GM12801 (cell line): Measurements from ENCODE around the gene TMEM108.

Source experiments
- CTCF ChIP-seq: IDR thresholded peaks from one replicate; pipeline ENCODE4 v1.5.1; 2011; ENCODE audit warnings: control low read depth; ENCODE audit not compliant: insufficient read length; ENCODE audit errors: extremely low read depth

Gene TMEM108

GRCh38 chr3:133258358-133258757 lies 220.2 kb downstream of the TMEM108 start:
- no peak for TF ChIP-seq CTCF

GRCh38 chr3:133259767-133260166 lies 221.6 kb downstream of the TMEM108 start:
- TF ChIP-seq CTCF, result no peak

- no peak for TF ChIP-seq CTCF
Measured at GRCh38 chr3:133262333-133262732, 224.1 kb downstream of the TMEM108 start.

- no peak for TF ChIP-seq CTCF
Measured at GRCh38 chr3:133264920-133265319, 226.7 kb downstream of the TMEM108 start.

GRCh38 chr3:133268726-133269134 lies 230.5 kb downstream of the TMEM108 start:
- no peak for TF ChIP-seq CTCF

GRCh38 chr3:133269393-133269792 lies 231.2 kb downstream of the TMEM108 start:
- no peak for TF ChIP-seq CTCF

- no peak for TF ChIP-seq CTCF
Measured at GRCh38 chr3:133270631-133271030, 232.4 kb downstream of the TMEM108 start.

GRCh38 chr3:133271042-133271441 lies 232.9 kb downstream of the TMEM108 start:
- no peak for TF ChIP-seq CTCF
